Raji (cell line): Measurements from ENCODE around the gene PPARG.

Experiments
- POLR2A ChIP-seq: IDR thresholded peaks from 2 replicates; pipeline ENCODE4 v1.6.1; 2011; ENCODE audit warnings: low read depth, low read length, control low read depth; ENCODE audit not compliant: insufficient read depth

Gene PPARG

GRCh38 chr3:12472000-12472610, 183.2 kb downstream of the PPARG start:
- TF ChIP-seq POLR2A, result no peak

- no peak for TF ChIP-seq POLR2A
Observed at GRCh38 chr3:12472796-12473195, 183.9 kb downstream of the PPARG start.

- no peak for TF ChIP-seq POLR2A
Observed at GRCh38 chr3:12473511-12473910, 184.6 kb downstream of the PPARG start.

GRCh38 chr3:12476238-12476897, 187.5 kb downstream of the PPARG start:
- TF ChIP-seq POLR2A, result no peak

- TF ChIP-seq POLR2A, result no peak
Observed at GRCh38 chr3:12477256-12477655, 188.4 kb downstream of the PPARG start.

GRCh38 chr3:12478326-12478725, 189.5 kb downstream of the PPARG start:
- no peak for TF ChIP-seq POLR2A

GRCh38 chr3:12479919-12480427, 191.1 kb downstream of the PPARG start:
- TF ChIP-seq POLR2A, result no peak

GRCh38 chr3:12483410-12483809, 194.5 kb downstream of the PPARG start:
- no peak for TF ChIP-seq POLR2A

- no peak for TF ChIP-seq POLR2A
Observed at GRCh38 chr3:12483872-12484197, 195.0 kb downstream of the PPARG start.
